ENCODE results near the gene ADRA1B. TPM values are rescaled to one million over a fixed set of nuclear protein-coding genes. Genes with fewer than 3 reads are reported as not detected.
"Not testable (repeated sequence)": the region's sequence is repeated elsewhere in the genome, so short reads cannot be mapped to it uniquely, and the experiment has no call there.

Gene ADRA1B
- total RNA-seq, 2 experiments from 2014 or later, result not detected

- intact Hi-C loops (cut with DNase I, micrococcal nuclease), result no loop called here
- ChIA-PET CTCF (interaction anchor here (1.4 kb wide), 1 partner anchor 516 kb away, joined by 6 read pairs; no protein-coding TSS in a partner anchor), POLR2A (no interaction called here)
- ATAC-seq, result no peak
- H3K27me3 Mint-ChIP-seq, result peaks cover 7% of the 10 kb centered on the region
- no peak overlapping the region for H3K27ac Mint-ChIP-seq
- no peaks in the 10 kb centered on the region for H3K4me1 Mint-ChIP-seq
- no peaks in the 10 kb centered on the region for H3K36me3 Mint-ChIP-seq (ENCODE audit: low read depth)
- no peak for DNase-seq
- H3K9me3 Mint-ChIP-seq (ENCODE audit: low read depth), result no peaks in the 10 kb centered on the region
- H3K4me3 Mint-ChIP-seq, result no peak overlapping the region
These were observed 45.2 kb downstream of the ADRA1B start for GRCh38 chr5:159961176-159962160.

DNA sequence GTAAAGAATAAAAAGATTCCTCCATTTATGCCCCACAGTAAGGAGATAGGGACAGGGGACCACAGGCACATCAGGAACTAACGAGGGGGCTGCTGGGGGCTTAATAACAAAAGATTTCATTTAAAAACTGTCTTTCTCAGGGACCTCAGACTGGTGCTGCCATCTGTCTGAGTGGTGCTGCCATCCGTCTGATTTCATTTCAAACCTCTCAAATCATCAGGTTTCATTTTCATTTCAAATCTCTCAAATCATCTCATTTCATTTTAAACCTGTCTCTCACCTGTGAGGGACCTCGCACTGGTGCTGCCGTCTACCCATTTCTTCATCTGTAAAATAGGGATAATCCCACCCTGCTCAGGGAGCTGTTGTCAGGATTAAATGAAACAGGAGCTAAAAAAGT is 45.9 kb downstream of the ADRA1B start:
- ChIA-PET POLR2A (no interaction called here), CTCF (interaction anchor here (1.4 kb wide), 1 partner anchor 517 kb away, joined by 6 read pairs; no protein-coding TSS in a partner anchor)
- H3K27me3 Mint-ChIP-seq, result peaks cover 13% of the 10 kb centered on the region
- H3K36me3 Mint-ChIP-seq (ENCODE audit: low read depth), result no peaks in the 10 kb centered on the region
- intact Hi-C loops (cut with DNase I, micrococcal nuclease), result no loop called here
- no peak overlapping the region for H3K4me3 Mint-ChIP-seq
- ATAC-seq (no peak), DNase-seq (no peak)
- H3K4me1 Mint-ChIP-seq, result no peaks in the 10 kb centered on the region
- H3K9me3 Mint-ChIP-seq (ENCODE audit: low read depth), result no peaks in the 10 kb centered on the region
- H3K27ac Mint-ChIP-seq, result no peak overlapping the region

DNA sequence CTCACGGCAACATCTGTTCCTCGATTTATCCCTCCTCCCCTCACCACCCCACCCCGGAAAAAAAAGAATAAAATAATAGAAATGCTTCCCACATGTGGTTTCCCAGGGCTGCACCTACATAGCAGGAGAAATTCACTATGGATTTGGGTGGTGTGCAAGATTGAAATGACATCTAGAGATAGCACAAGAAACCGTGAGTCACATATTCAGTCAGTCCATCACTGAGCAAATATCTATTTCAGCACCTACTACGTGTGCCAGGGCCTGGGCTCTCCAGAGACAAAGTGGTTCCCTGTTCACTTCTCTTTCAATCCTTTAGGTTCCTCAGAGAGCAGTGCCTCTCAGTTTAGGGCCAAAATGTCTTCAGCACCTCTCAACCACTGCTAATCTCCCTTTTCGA is 47.7 kb downstream of the ADRA1B start:
- ATAC-seq, result no peak
- CTCF ChIA-PET, result interaction anchor here (0.8 to 1.5 kb wide), 2 partner anchors 23 to 129 kb away, joined by 3 to 7 read pairs; no protein-coding TSS in a partner anchor

DNA sequence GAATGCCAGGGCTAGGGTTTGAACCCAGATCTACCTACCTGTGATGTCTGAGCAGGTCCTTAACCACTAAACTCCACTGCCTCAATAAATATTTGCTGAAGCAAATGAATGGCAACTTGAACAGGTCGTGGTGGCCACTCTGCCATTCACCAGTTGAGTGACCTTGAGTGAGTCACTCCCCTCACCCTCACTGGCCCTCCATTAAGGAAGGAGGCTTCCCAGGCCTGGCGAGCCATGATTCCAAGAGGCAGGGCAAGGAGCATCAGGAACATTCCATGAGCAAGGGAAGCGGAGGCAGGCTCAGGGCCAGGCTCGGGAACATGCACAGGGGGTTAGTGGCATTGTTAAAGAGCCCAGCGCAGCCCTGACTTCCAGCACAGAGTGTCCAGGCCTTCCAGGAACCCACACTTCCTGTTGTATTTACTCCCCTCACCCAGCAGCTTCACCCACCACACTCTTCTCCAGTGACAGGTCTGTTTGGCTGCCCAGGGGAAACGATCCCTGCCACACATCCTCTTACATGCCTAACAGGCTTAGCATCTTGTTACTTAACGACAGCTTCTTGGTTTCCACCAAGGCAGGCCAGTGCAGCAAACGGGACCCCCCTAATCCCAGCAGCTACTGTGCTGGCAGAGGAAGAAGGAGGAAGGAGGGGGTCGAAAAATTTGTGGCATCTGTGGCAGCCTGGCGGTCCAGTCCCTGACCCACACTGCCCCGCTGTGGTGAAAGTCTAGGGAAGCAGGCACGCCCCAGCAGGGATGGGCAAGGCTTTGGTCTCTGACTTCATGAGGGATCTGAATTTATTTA is 49.0 kb downstream of the ADRA1B start:
- Mint-ChIP-seq H3K9me3 (ENCODE audit: low read depth) (no peaks in the 10 kb centered on the region), H3K36me3 (ENCODE audit: low read depth) (no peaks in the 10 kb centered on the region), H3K27me3 (peaks cover 20% of the 10 kb centered on the region), H3K4me3 (no peak overlapping the region), H3K27ac (no peak overlapping the region), H3K4me1 (no peaks in the 10 kb centered on the region)
- no peak for ATAC-seq
- DNase-seq, result peak; percentile 62
- ChIA-PET POLR2A (no interaction called here), CTCF (interaction anchor here (0.6 to 1.5 kb wide), 5 partner anchors 22 to 1499 kb away, joined by 3 to 7 read pairs (median 3); no protein-coding TSS in a partner anchor)
- intact Hi-C loops (cut with DNase I, micrococcal nuclease), result loop anchor here in 1 of 2 experiments (1.0 to 2.0 kb wide), 2 partner anchors 449 to 520 kb away; no protein-coding TSS in a partner anchor

More for the DNA sequence above, 47.7 kb downstream of the ADRA1B start:
- H3K4me1 Mint-ChIP-seq, result no peaks in the 10 kb centered on the region
- no peaks in the 10 kb centered on the region for H3K9me3 Mint-ChIP-seq (ENCODE audit: low read depth)
- no peak overlapping the region for H3K27ac Mint-ChIP-seq
- no peak for DNase-seq
- peaks cover 18% of the 10 kb centered on the region for H3K27me3 Mint-ChIP-seq
- intact Hi-C loops (cut with DNase I, micrococcal nuclease), result loop anchor here in 1 of 2 experiments (2.0 kb wide), 1 partner anchor 519 kb away; no protein-coding TSS in a partner anchor
- H3K36me3 Mint-ChIP-seq (ENCODE audit: low read depth), result no peaks in the 10 kb centered on the region
- POLR2A ChIA-PET, result no interaction called here
- no peak overlapping the region for H3K4me3 Mint-ChIP-seq

GRCh38 chr5:159965838-159966128 is 49.5 kb downstream of the ADRA1B start:
- CTCF ChIA-PET, result interaction anchor here (0.7 to 1.4 kb wide), 3 partner anchors 219 to 1500 kb away, joined by 3 read pairs; no protein-coding TSS in a partner anchor
- H3K36me3 Mint-ChIP-seq (ENCODE audit: low read depth); DNase-seq; POLR2A ChIA-PET; ATAC-seq; H3K27ac Mint-ChIP-seq; H3K4me1 Mint-ChIP-seq; H3K4me3 Mint-ChIP-seq; H3K9me3 Mint-ChIP-seq (ENCODE audit: low read depth): not testable (repeated sequence)
- H3K27me3 Mint-ChIP-seq, result peaks cover 25% of the 10 kb centered on the region
- intact Hi-C loops (cut with DNase I, micrococcal nuclease), result loop anchor here in 1 of 2 experiments (1.0 to 2.0 kb wide), 2 partner anchors 449 to 521 kb away; no protein-coding TSS in a partner anchor

GRCh38 chr5:159969966-159970365 is 53.7 kb downstream of the ADRA1B start:
- Mint-ChIP-seq H3K36me3 (ENCODE audit: low read depth) (no peaks in the 10 kb centered on the region), H3K4me3 (no peak overlapping the region), H3K27ac (no peak overlapping the region), H3K9me3 (ENCODE audit: low read depth) (no peaks in the 10 kb centered on the region), H3K27me3 (peaks cover 53% of the 10 kb centered on the region), H3K4me1 (peaks cover 11% of the 10 kb centered on the region)
- POLR2A ChIA-PET, result no interaction called here
- ATAC-seq (no peak), DNase-seq (no peak)
- CTCF ChIA-PET, result interaction anchor here (0.7 kb wide), 1 partner anchor 229 kb away, joined by 3 read pairs; no protein-coding TSS in a partner anchor
- intact Hi-C loops (cut with DNase I, micrococcal nuclease), result no loop called here

DNA sequence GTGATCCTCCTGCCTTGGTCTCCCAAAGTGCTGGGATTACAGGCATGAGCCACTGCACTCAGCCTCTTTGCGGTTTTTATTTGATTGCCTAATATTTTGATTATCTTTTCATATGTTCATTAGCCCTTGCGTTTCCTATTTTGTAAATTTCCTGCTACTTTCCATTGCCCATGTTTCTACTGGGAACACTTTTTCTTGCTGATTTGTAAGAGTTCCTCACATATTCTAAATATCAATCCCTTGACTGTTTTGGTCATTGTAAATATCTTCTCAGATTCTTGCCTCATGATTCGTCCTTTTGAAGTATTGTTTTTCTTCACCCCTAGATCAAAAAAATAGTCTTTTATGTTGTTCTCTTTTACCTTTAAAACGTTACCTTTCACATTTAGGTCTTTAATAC is 54.8 kb downstream of the ADRA1B start:
- no peak overlapping the region for H3K4me3 Mint-ChIP-seq
- POLR2A ChIA-PET, result no interaction called here
- DNase-seq (no peak), ATAC-seq (no peak)
- CTCF ChIA-PET, result no interaction called here
- intact Hi-C loops (cut with DNase I, micrococcal nuclease), result no loop called here
- peaks cover 11% of the 10 kb centered on the region for H3K4me1 Mint-ChIP-seq
- H3K36me3 Mint-ChIP-seq (ENCODE audit: low read depth), result no peaks in the 10 kb centered on the region
- no peaks in the 10 kb centered on the region for H3K9me3 Mint-ChIP-seq (ENCODE audit: low read depth)
- H3K27me3 Mint-ChIP-seq, result peaks cover 51% of the 10 kb centered on the region
- H3K27ac Mint-ChIP-seq, result no peak overlapping the region

DNA sequence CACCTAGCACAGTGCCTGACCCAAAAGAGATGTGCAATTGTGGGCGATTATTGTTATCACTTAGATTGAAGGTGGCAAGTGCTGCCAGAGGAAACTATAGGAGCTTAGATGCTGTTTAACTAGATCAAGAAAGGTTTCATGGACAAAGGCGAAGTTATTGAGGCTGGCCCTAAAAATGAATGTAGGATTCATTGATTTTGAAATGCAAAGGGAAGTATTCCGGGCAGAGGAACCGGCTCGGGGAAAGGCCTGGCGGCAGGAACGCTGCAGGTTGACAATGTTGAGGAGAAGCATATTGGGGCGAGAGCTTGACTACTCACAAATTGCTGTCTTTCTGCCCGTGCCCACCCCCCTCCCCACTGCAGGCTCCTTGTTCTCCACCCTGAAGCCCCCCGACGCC is 55.2 kb downstream of the ADRA1B start:
- H3K4me3 Mint-ChIP-seq, result no peak overlapping the region
- CTCF ChIA-PET, result no interaction called here

DNA sequence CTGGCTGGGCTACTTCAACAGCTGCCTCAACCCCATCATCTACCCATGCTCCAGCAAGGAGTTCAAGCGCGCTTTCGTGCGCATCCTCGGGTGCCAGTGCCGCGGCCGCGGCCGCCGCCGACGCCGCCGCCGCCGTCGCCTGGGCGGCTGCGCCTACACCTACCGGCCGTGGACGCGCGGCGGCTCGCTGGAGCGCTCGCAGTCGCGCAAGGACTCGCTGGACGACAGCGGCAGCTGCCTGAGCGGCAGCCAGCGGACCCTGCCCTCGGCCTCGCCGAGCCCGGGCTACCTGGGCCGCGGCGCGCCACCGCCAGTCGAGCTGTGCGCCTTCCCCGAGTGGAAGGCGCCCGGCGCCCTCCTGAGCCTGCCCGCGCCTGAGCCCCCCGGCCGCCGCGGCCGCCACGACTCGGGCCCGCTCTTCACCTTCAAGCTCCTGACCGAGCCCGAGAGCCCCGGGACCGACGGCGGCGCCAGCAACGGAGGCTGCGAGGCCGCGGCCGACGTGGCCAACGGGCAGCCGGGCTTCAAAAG is 55.7 kb downstream of the ADRA1B start:
- intact Hi-C loops (cut with DNase I, micrococcal nuclease), result no loop called here
- Mint-ChIP-seq H3K4me1 (peaks cover 11% of the 10 kb centered on the region), H3K4me3 (no peak overlapping the region), H3K36me3 (ENCODE audit: low read depth) (no peaks in the 10 kb centered on the region), H3K9me3 (ENCODE audit: low read depth) (no peaks in the 10 kb centered on the region), H3K27ac (no peak overlapping the region), H3K27me3 (peaks cover 44% of the 10 kb centered on the region)
- DNase-seq, result peak; percentile 25
- ATAC-seq, result no peak
- CTCF ChIA-PET, result no interaction called here
- POLR2A ChIA-PET, result no interaction called here

More for the DNA sequence above, 55.2 kb downstream of the ADRA1B start:
- Mint-ChIP-seq H3K9me3 (ENCODE audit: low read depth) (no peaks in the 10 kb centered on the region), H3K36me3 (ENCODE audit: low read depth) (no peaks in the 10 kb centered on the region), H3K27ac (no peak overlapping the region), H3K27me3 (peaks cover 48% of the 10 kb centered on the region), H3K4me1 (peaks cover 11% of the 10 kb centered on the region)
- no peak for ATAC-seq
- intact Hi-C loops (cut with DNase I, micrococcal nuclease), result no loop called here
- no peak for DNase-seq
- POLR2A ChIA-PET, result no interaction called here

DNA sequence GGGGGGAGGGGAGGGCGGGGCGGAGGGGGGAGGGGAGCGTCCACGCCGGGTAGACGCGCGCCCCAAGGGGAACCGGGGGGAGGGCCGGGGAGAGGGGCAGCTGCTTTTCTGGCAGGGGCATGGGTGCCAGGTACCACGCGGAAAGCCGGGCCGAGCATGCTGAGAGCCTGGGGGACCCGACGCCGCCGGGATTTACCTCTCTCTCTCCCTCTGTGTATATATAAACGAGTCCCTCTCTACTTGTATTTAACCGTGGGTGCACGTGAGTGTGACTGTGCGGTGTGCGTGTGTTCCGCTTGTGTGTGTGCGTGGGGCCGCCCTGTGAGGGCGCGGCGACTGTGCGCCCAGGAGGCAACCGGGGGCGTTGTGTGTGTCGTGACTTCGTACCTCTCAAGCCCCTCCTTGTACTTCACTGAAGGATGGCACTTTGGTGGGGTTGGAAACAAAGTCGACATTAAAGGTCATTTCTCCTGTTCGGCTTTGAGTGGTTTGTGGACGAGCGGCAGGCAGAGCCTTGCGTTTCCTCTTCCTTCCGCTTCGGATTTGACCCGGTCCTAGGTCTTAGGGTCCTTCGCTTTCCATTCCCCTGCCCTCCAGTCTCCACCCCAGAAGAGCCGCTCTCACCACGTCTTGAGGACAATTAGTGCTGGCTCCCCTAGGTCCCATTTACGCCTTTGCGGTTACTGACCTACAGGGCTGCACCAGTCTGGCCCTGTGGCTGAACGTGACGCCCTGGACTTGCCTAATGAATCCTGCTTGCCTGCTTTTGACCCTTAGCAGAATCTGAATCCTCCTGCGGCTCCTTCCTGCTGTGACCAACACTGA is 56.5 kb downstream of the ADRA1B start:
- peak; percentile 9 for DNase-seq
- CTCF ChIA-PET, result no interaction called here
- Mint-ChIP-seq H3K27ac (no peak overlapping the region), H3K9me3 (ENCODE audit: low read depth) (no peaks in the 10 kb centered on the region), H3K36me3 (ENCODE audit: low read depth) (no peaks in the 10 kb centered on the region), H3K4me1 (peaks cover 11% of the 10 kb centered on the region), H3K4me3 (peak overlapping the region; percentile 51), H3K27me3 (peaks cover 41% of the 10 kb centered on the region)
- no peak for ATAC-seq
- intact Hi-C loops (cut with DNase I, micrococcal nuclease), result no loop called here
- POLR2A ChIA-PET, result no interaction called here

Measured in activated CD4-positive, alpha-beta T cell treated with anti-CD3 and anti-CD28 coated beads for 36 hours (primary cell).